Activated B cell treated with CpG ODN at 0.5 μM for 24 hours (primary cell): ENCODE measurements around the gene ALDH2. TPM values are rescaled to one million over a fixed set of nuclear protein-coding genes. Genes with fewer than 3 reads are reported as not detected.

Experiments
- ATAC-seq: fragments of 200-7000 bp; cut with Tn5 transposase; one replicate; pipeline ENCODE4 v1.10.0; 2021; ENCODE audit warnings: low read depth, mild to moderate bottlenecking, moderate library complexity
- CTCF ChIA-PET: fragments of 350-600 bp; sonication (Branson Sonifier 250); formaldehyde crosslinking; loops from one replicate; lab custom pipeline; 2021; ENCODE audit warnings: antibody characterized with exemption; lab: Charles Lee
- POLR2A ChIA-PET: fragments of 350-600 bp; sonication (Branson Sonifier 250); formaldehyde crosslinking; loops from one replicate; lab custom pipeline; 2021; ENCODE audit warnings: antibody characterized with exemption; lab: Charles Lee
- DNase-seq: peaks from one replicate; pipeline ENCODE4 v3.0.0; 2022
- H3K27ac Mint-ChIP-seq: one replicate; pipeline ENCODE4 v1.8.0; 2020; ENCODE audit warnings: mixed read lengths
- H3K27me3 Mint-ChIP-seq: one replicate; pipeline ENCODE4 v1.8.0; 2021; ENCODE audit warnings: mixed read lengths
- H3K36me3 Mint-ChIP-seq: one replicate; pipeline ENCODE4 v1.8.0; 2021; ENCODE audit warnings: low read depth, mixed read lengths
- H3K4me1 Mint-ChIP-seq: one replicate; pipeline ENCODE4 v1.8.0; 2021; ENCODE audit warnings: mixed read lengths
- H3K4me3 Mint-ChIP-seq: one replicate; pipeline ENCODE4 v1.8.0; 2020; ENCODE audit warnings: mild to moderate bottlenecking, mixed read lengths
- H3K9me3 Mint-ChIP-seq: one replicate; pipeline ENCODE4 v1.8.0; 2020; ENCODE audit warnings: mixed read lengths
- CTCF ChIP-seq: fragments of 200-600 bp; IDR thresholded peaks from one replicate; pipeline ENCODE4 v1.8.0; 2022; ENCODE audit warnings: antibody characterized with exemption, mild to moderate bottlenecking
- intact Hi-C: fragments of 100-400 bp; cut with micrococcal nuclease; formaldehyde crosslinking; loops from one replicate; pipeline ENCODE4 v1.15.1; 2024
- total RNA-seq: library from RNA; stranded (reverse); gene quantifications from 2 replicates; pipeline ENCODE4 v1.2.3, GENCODE V29; 2022

Gene ALDH2
- total RNA-seq, 1 donor from 2014 or later, result 36.0 TPM

DNA sequence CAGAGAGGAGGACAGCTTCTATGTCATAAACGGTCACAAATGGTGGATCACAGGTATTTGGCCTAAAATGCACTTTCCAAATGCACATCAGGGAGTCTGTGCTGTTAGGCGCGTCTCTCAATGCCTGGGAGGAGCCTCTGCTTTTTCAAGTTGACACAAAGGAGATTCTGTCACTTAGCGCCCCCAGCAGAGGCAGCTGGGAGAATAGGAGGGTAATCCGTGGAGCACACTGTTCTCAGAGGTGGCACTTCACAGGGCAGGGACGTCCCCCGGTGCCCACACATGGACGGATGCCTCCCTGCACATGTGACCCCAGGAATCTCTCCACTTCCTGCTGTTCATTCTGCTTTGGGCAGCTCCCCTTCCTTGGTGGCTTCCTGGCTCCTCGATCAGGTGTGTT lies 19.4 kb upstream of the ALDH2 start:
- ATAC-seq, result no peak
- Mint-ChIP-seq H3K4me1 (no peaks in the 10 kb centered on the region), H3K27me3 (no peaks in the 10 kb centered on the region), H3K9me3 (no peaks in the 10 kb centered on the region), H3K4me3 (no peak overlapping the region), H3K27ac (no peak overlapping the region), H3K36me3 (peaks cover 51% of the 10 kb centered on the region)
- no peak for TF ChIP-seq CTCF
- intact Hi-C loops, result no loop called here
- DNase-seq, result no peak
- POLR2A ChIA-PET, result no interaction called here
- CTCF ChIA-PET, result interaction anchor here (1.5 kb wide), 1 partner anchor 65 kb away, joined by 3 read pairs; no protein-coding TSS in a partner anchor

DNA sequence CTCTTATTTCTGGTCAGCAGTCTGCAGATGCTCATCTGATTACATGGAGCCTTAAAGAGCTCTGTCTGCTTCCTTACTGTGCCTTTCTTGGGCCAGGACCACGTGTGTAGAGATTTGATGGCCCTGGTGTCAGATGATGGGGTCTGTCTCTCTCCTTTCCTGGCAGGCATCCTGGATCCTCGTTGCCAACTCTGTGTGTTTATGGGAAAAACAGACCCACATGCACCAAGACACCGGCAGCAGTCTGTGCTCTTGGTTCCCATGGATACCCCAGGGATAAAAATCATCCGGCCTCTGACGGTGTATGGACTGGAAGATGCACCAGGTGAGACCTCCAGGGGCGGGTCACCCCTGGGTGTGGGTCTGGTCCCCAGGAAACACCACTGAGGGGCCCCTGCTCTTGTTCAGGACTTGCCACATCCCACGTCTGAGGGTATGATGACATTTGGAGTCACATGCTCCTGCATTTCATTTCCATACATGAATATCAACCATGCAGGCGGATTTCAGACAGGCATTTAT lies 18.5 kb upstream of the ALDH2 start:
- TF ChIP-seq CTCF, result no peak
- Mint-ChIP-seq H3K4me1 (no peaks in the 10 kb centered on the region), H3K4me3 (no peak overlapping the region), H3K27me3 (no peaks in the 10 kb centered on the region), H3K27ac (no peak overlapping the region), H3K9me3 (no peaks in the 10 kb centered on the region), H3K36me3 (peaks cover 49% of the 10 kb centered on the region)
- POLR2A ChIA-PET, result no interaction called here
- ATAC-seq (no peak), DNase-seq (no peak)
- intact Hi-C loops, result no loop called here
- CTCF ChIA-PET, result interaction anchor here (1.5 kb wide), 1 partner anchor 64 kb away, joined by 3 read pairs; no protein-coding TSS in a partner anchor

GRCh38 chr12:111748867-111749266 lies 17.9 kb upstream of the ALDH2 start:
- Mint-ChIP-seq H3K4me3 (no peak overlapping the region), H3K36me3 (peaks cover 50% of the 10 kb centered on the region)
- no peak for ATAC-seq

DNA sequence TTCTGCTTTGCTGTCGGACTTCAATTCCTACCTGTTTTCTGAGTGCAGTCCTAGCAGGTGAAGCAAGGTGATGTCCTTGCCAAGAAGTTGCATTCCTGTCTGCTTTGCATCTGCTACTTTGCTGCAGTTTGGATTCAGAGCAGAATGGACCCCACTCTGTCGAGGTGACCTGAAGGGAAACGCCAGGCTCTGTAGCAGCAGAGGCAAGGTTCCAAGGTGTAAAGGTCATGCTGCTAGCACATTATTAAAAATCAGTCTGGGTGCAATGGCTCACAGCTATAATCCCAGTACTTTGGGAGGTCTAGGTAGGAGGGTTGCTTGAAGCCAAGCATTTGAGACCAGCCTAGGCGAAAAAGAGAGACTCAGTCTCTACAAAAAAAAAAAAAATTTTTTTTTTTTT lies 17.3 kb upstream of the ALDH2 start:
- Mint-ChIP-seq H3K4me1 (no peaks in the 10 kb centered on the region), H3K27ac (no peak overlapping the region), H3K36me3 (peaks cover 48% of the 10 kb centered on the region), H3K27me3 (no peaks in the 10 kb centered on the region), H3K4me3 (no peak overlapping the region), H3K9me3 (no peaks in the 10 kb centered on the region)
- ChIA-PET POLR2A (interaction anchor here (0.6 kb wide), 1 partner anchor 10 kb away, joined by 3 read pairs; no protein-coding TSS in a partner anchor), CTCF (no interaction called here)
- TF ChIP-seq CTCF, result no peak
- ATAC-seq, result no peak
- intact Hi-C loops, result no loop called here
- DNase-seq, result no peak

More at GRCh38 chr12:111748867-111749266, 17.9 kb upstream of the ALDH2 start:
- no peak for DNase-seq
- intact Hi-C loops, result no loop called here
- CTCF ChIA-PET, result no interaction called here
- Mint-ChIP-seq H3K27me3 (no peaks in the 10 kb centered on the region), H3K4me1 (no peaks in the 10 kb centered on the region), H3K27ac (no peak overlapping the region), H3K9me3 (no peaks in the 10 kb centered on the region)
- POLR2A ChIA-PET, result interaction anchor here (0.6 kb wide), 1 partner anchor 10 kb away, joined by 3 read pairs; no protein-coding TSS in a partner anchor
- TF ChIP-seq CTCF, result no peak

DNA sequence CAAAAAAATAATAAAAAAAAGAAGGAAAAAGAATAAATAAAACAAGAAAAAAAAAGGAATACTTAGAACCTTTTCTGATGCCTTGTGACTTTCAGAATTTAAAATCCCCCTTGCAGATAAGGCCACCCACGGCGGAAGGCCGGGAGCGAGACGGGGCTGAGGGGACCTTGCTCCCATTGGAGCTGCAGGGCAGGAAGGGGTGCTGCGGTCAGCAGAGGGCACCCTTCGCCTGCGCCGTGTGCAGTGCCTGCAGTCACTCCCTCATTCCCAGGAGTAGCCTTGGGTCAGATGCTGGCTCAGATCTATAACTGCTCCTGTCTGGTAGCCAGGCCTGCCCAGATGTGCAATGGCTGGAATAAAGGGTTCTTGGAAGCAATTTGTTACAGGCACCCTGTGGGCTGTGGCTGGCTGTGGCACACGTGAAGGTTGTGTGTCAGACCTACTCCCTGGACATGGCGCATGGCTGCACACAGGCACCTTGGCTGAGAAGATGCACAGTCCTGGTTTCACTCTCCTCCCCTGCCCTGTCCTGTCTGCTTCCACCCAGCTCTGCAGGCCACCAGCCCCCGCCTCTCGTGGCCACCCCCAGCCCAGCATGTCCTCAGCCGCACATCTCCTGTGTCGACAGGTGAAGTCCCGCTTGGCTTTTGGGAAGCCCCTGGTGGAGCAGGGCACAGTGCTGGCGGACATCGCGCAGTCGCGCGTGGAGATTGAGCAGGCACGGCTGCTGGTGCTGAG lies 13.4 kb upstream of the ALDH2 start:
- DNase-seq, result no peak

More for the DNA sequence above, 13.4 kb upstream of the ALDH2 start:
- CTCF ChIA-PET, result interaction anchor here (0.6 to 5.6 kb wide), 11 partner anchors 9 to 1329 kb away, joined by 3 to 146 read pairs (median 7); partner anchors contain the start of gene MAPKAPK5
- Mint-ChIP-seq H3K4me3 (no peak overlapping the region), H3K4me1 (peaks cover 15% of the 10 kb centered on the region), H3K27me3 (no peaks in the 10 kb centered on the region), H3K9me3 (no peaks in the 10 kb centered on the region), H3K27ac (no peak overlapping the region), H3K36me3 (peaks cover 41% of the 10 kb centered on the region)
- intact Hi-C loops, result loop anchor here (1.0 kb wide), 2 partner anchors 35 to 60 kb away; no protein-coding TSS in a partner anchor
- peak; percentile 59 for TF ChIP-seq CTCF
- peak; percentile 43 for ATAC-seq
- POLR2A ChIA-PET, result interaction anchor here (0.6 to 2.0 kb wide), 10 partner anchors 9 to 88 kb away, joined by 3 to 10 read pairs (median 4); no protein-coding TSS in a partner anchor
